K562 (cell line): ENCODE measurements around the gene DGAT2L6. TPM values are rescaled to one million over a fixed set of nuclear protein-coding genes. Genes with fewer than 3 reads are reported as not detected.

Experiments used
- ATF1 ChIP-seq, 2 experiments: fragments of 450-650 bp in 1 of 2; IDR thresholded peaks; 2 replicates each; pipeline ENCODE4 v1.6.1; 2016; ENCODE audit warnings: missing compliant biosample characterization in 1 of 2, missing genetic modification characterization in 1 of 2
- BCOR ChIP-seq: fragments of 450-650 bp; IDR thresholded peaks from 2 replicates; pipeline ENCODE4 v1.6.1; 2016
- CREB1 ChIP-seq, 2 experiments: sonication (generic) in 1 of 2; formaldehyde crosslinking in 1 of 2; IDR thresholded peaks; 2 replicates each; pipeline versions ENCODE4 v1.6.1 to v1.8.0; 2012 to 2022; ENCODE audit warnings: inconsistent platforms in 1 of 2, mild to moderate bottlenecking in 1 of 2, missing genetic modification reagents in 1 of 2, moderate library complexity in 1 of 2
- CTCF ChIP-seq, 3 experiments: IDR thresholded peaks in 2 of 3; conservative IDR thresholded peaks in 1 of 3; 2 replicates each; pipeline ENCODE4 v1.5.1; 2011 to 2012; ENCODE audit warnings: low read length in 3 of 3, mild to moderate bottlenecking in 3 of 3, control low read depth in 2 of 3, improper control_type of control experiment in 1 of 3, inconsistent platforms in 1 of 3, low read depth in 1 of 3, mixed read lengths in 1 of 3, moderate library complexity in 1 of 3; ENCODE audit not compliant: insufficient read depth in 2 of 3
- DNMT1 ChIP-seq: fragments of 450-650 bp; IDR thresholded peaks from 2 replicates; pipeline ENCODE4 v1.6.1; 2016; ENCODE audit warnings: antibody characterized with exemption, mild to moderate bottlenecking
- GABPA ChIP-seq: fragments of 200-800 bp; sonication (Bioruptor generic); conservative IDR thresholded peaks from 2 replicates; pipeline ENCODE4 v1.6.1; 2016; ENCODE audit warnings: low read depth, missing genetic modification characterization, missing compliant biosample characterization
- HNRNPLL ChIP-seq: fragments of 200-400 bp; formaldehyde crosslinking; IDR thresholded peaks from 2 replicates; pipeline ENCODE4 v1.6.1; 2017; ENCODE audit warnings: low read length, low read depth, mild to moderate bottlenecking; ENCODE audit not compliant: poor library complexity, severe bottlenecking
- IFI16 ChIP-seq: fragments of 250-450 bp; sonication (Bioruptor Pico); IDR thresholded peaks from 2 replicates; pipeline ENCODE4 v2.1.2; 2022; ENCODE audit warnings: mild to moderate bottlenecking, inconsistent platforms
- MCM7 ChIP-seq, 2 experiments: fragments of 450-650 bp; IDR thresholded peaks; 2 replicates each; pipeline ENCODE4 v1.6.1; 2016 to 2018
- MED1 ChIP-seq: sonication (generic); formaldehyde crosslinking; IDR thresholded peaks from 2 replicates; pipeline ENCODE4 v1.8.1; 2023; ENCODE audit warnings: missing genetic modification reagents, borderline replicate concordance
- MEF2D ChIP-seq: conservative IDR thresholded peaks from 2 replicates; pipeline ENCODE4 v1.6.1; 2016; ENCODE audit warnings: low read depth, missing genetic modification characterization, missing compliant biosample characterization
- MYC ChIP-seq, 2 experiments: fragments of 250-450 bp in 1 of 2; sonication (Bioruptor Pico) in 1 of 2; IDR thresholded peaks; 2 replicates each; pipeline versions ENCODE4 v1.5.1 to v1.6.1; 2012 to 2021; ENCODE audit warnings: low read depth in 2 of 2, borderline replicate concordance in 1 of 2, improper control_type of control experiment in 1 of 2, low read length in 1 of 2, mild to moderate bottlenecking in 1 of 2, moderate library complexity in 1 of 2
- NFE2 ChIP-seq: IDR thresholded peaks from 2 replicates; pipeline ENCODE4 v1.6.1; 2014; ENCODE audit warnings: antibody characterized with exemption, low read depth
- PHB ChIP-seq: fragments of 250-450 bp; sonication (Bioruptor Pico); IDR thresholded peaks from 2 replicates; pipeline ENCODE4 v1.5.0; 2021
- RBM15 ChIP-seq: fragments of 200-400 bp; formaldehyde crosslinking; IDR thresholded peaks from 2 replicates; pipeline ENCODE4 v1.6.1; 2018; ENCODE audit warnings: mild to moderate bottlenecking, low read length, moderate library complexity; ENCODE audit not compliant: insufficient read depth
- RBM34 ChIP-seq: fragments of 200-400 bp; formaldehyde crosslinking; IDR thresholded peaks from 2 replicates; pipeline ENCODE4 v1.6.1; 2018; ENCODE audit warnings: low read length, borderline replicate concordance; ENCODE audit not compliant: insufficient read depth
- SRSF7 ChIP-seq: fragments of 200-400 bp; formaldehyde crosslinking; optimal IDR thresholded peaks from 2 replicates; pipeline ENCODE3; 2017; ENCODE audit warnings: mild to moderate bottlenecking, low read depth, low read length
- TCF3 ChIP-seq: sonication (generic); formaldehyde crosslinking; IDR thresholded peaks from 2 replicates; pipeline ENCODE4 v1.4.0; 2020; ENCODE audit warnings: mild to moderate bottlenecking, missing genetic modification reagents
- USF1 ChIP-seq: sonication (generic); formaldehyde crosslinking; IDR thresholded peaks from 2 replicates; pipeline ENCODE4 v1.9.0; 2022; ENCODE audit warnings: mild to moderate bottlenecking, missing genetic modification reagents
- WHSC1 ChIP-seq: IDR thresholded peaks from one replicate; pipeline ENCODE4 v1.6.1; 2012; ENCODE audit warnings: low read length, control low read depth, inconsistent platforms
- ZNF133 ChIP-seq: fragments of 250-450 bp; sonication (Bioruptor Pico); IDR thresholded peaks from 2 replicates; pipeline ENCODE4 v1.4.0; 2020; ENCODE audit warnings: mild to moderate bottlenecking
- polyA plus RNA-seq, 8 experiments: library from polyadenylated mRNA; depleted of rRNA in 4 of 8; stranded (reverse) in 5 of 8; unstranded in 3 of 8; fragments of >200 nt; fragmentation: Nextera tagmentation in 2 of 8; fragmentation: Illumina TruSeq in 1 of 8; extraction: Ambion mirVana in 2 of 8; extraction: Trizol in 1 of 8; gene quantifications; 2 replicates each; pipeline versions ENCODE4 v1.2.1 to v1.2.3, GENCODE V29; 2011 to 2014; ENCODE audit warnings: inconsistent platforms in 1 of 8, missing spikeins in 1 of 8
- total RNA-seq, 7 experiments: library from RNA; depleted of rRNA in 6 of 7; stranded (reverse); fragments of >200 nt in 6 of 7; fragmentation: Illumina TruSeq in 2 of 7; extraction: Trizol in 2 of 7; gene quantifications; 2 replicates each; pipeline versions ENCODE4 v1.2.1 to v1.2.3, GENCODE V29; 2011 to 2021; ENCODE audit warnings: low replicate concordance in 1 of 7
- TF ChIP-seq, protein P1 (sequence below), 3 experiments: fragments of 200-800 bp in 1 of 3; fragments of 250-450 bp in 1 of 3; fragments of 450-650 bp in 1 of 3; sonication (Bioruptor Pico) in 1 of 3; sonication (Bioruptor generic) in 1 of 3; formaldehyde crosslinking in 1 of 3; IDR thresholded peaks; 2 replicates each; pipeline versions ENCODE4 v1.6.1 to v1.8.0; 2016 to 2022; ENCODE audit warnings: mild to moderate bottlenecking in 2 of 3, missing genetic modification characterization in 2 of 3, missing compliant biosample characterization in 1 of 3, moderate library complexity in 1 of 3

Gene DGAT2L6
- total and polyA plus RNA-seq, 9 of the 15 experiments (the other 6 are each of a cell fraction or from before 2014, with no cell fraction given): not detected

DNA sequence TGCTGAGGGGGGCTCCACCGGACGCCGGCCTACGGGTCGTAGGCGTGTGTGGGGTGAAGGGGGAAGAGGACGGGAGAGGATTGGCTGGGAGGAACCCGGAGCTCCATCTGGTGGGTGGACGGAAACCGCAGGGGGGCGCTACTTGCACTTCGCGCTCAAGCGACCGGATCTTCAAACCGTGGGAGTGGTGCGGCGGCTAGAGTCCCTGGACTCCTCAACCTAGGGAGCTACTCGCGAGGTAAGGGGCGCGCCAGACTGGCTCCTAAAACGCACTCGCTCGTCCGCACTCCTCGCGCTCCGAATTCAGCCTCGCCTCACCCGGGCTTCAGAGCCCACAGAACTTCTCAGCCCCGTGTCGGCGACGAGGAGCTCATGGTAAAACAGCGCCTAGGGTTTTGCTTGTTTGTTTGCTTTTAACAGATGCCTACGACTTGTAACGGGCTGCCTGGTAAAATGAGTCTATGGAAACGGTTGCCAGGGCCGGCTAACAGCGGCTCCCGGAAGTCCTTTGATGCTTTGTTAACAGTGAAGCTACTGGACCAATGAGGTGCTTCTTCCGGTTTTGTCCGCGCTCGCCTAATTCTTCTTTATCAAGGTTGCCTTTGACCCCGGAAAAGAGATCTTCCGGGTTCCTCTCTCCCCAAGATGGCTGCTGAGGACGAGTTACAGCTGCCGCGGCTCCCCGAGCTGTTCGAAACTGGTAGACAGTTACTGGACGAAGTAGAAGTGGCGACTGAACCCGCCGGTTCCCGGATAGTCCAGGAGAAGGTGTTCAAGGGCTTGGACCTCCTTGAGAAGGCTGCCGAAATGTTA is 43.8 kb upstream of the DGAT2L6 start, which contains the start of gene IGBP1 (continued):
- TF ChIP-seq ZNF133 (CRISPR knock-in tag): no peak
- TF ChIP-seq RBM34: no peak
- 0 out of 2 replicates have a peak, but pooled peaks have one; percentile 12 for TF ChIP-seq CREB1 (IDR thresholded peaks at IDR 0.05)
- TF ChIP-seq CREB1 (CRISPR knock-in tag; IDR thresholded peaks at IDR 0.05): no peak
- TF ChIP-seq MED1 (CRISPR knock-in tag): no peak
- peak; percentile 80 to 92 (median 84) for TF ChIP-seq CTCF (IDR thresholded peaks at IDR 0.05 in 2 of 3, conservative IDR thresholded peaks at IDR 0.05 in 1 of 3; ENCODE audit: insufficient read depth in 2 of 3, low read depth in 1 of 3, low read length in 3 of 3)
- peak; percentile 42 for TF ChIP-seq MYC (IDR thresholded peaks at IDR 0.05; ENCODE audit: low read depth, low read length)
- no peak for TF ChIP-seq MYC (CRISPR knock-in tag; IDR thresholded peaks at IDR 0.05; ENCODE audit: borderline replicate concordance, low read depth)
- TF ChIP-seq ATF1 (CRISPR knock-in tag; IDR thresholded peaks at IDR 0.05): no peak
- TF ChIP-seq ATF1 (tag; IDR thresholded peaks at IDR 0.05): peak; percentile 69
- no peak for TF ChIP-seq TCF3 (CRISPR knock-in tag)
- TF ChIP-seq, protein P1, sequence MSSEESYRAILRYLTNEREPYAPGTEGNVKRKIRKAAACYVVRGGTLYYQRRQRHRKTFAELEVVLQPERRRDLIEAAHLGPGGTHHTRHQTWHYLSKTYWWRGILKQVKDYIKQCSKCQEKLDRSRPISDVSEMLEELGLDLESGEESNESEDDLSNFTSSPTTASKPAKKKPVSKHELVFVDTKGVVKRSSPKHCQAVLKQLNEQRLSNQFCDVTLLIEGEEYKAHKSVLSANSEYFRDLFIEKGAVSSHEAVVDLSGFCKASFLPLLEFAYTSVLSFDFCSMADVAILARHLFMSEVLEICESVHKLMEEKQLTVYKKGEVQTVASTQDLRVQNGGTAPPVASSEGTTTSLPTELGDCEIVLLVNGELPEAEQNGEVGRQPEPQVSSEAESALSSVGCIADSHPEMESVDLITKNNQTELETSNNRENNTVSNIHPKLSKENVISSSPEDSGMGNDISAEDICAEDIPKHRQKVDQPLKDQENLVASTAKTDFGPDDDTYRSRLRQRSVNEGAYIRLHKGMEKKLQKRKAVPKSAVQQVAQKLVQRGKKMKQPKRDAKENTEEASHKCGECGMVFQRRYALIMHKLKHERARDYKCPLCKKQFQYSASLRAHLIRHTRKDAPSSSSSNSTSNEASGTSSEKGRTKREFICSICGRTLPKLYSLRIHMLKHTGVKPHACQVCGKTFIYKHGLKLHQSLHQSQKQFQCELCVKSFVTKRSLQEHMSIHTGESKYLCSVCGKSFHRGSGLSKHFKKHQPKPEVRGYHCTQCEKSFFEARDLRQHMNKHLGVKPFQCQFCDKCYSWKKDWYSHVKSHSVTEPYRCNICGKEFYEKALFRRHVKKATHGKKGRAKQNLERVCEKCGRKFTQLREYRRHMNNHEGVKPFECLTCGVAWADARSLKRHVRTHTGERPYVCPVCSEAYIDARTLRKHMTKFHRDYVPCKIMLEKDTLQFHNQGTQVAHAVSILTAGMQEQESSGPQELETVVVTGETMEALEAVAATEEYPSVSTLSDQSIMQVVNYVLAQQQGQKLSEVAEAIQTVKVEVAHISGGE (CRISPR knock-in tag; IDR thresholded peaks at IDR 0.05): peak in 1 of 3 experiments; percentile 86; a peak in 4 of 6 replicates
- peak; percentile 93 for TF ChIP-seq GABPA
- no peak for TF ChIP-seq MCM7 (IDR thresholded peaks at IDR 0.05)
- TF ChIP-seq WHSC1: no peak
- TF ChIP-seq RBM15: no peak
- no peak for TF ChIP-seq DNMT1
- TF ChIP-seq PHB (CRISPR knock-in tag): no peak
- TF ChIP-seq USF1: no peak
- TF ChIP-seq BCOR: no peak
- no peak for TF ChIP-seq SRSF7
- peak; percentile 25 for TF ChIP-seq HNRNPLL
- TF ChIP-seq MEF2D (tag): no peak
- no peak for TF ChIP-seq NFE2
- TF ChIP-seq IFI16 (CRISPR knock-in tag): no peak
